Activated CD8-positive, alpha-beta memory T cell treated with anti-CD3 and anti-CD28 coated beads, Interleukin-2, amount 10 ng/mL, durations not matched to agents 7 days and 5 days (primary cell): ENCODE data around the gene WDFY2. TPM values are rescaled to one million over a fixed set of nuclear protein-coding genes. Genes with fewer than 3 reads are reported as not detected.
"Not testable (repeated sequence)": the region's sequence is repeated elsewhere in the genome, so short reads cannot be mapped to it uniquely, and the experiment has no call there.

Experiments
- ATAC-seq: fragments of 150-1000 bp; cut with Tn5 transposase; one replicate; pipeline ENCODE4 v1.10.0; 2021; ENCODE audit warnings: moderate library complexity
- CTCF ChIA-PET: fragments of 350-600 bp; sonication (Branson Sonifier 250); formaldehyde crosslinking; loops from one replicate; lab custom pipeline; 2021; ENCODE audit warnings: antibody characterized with exemption; lab: Charles Lee
- DNase-seq: peaks from one replicate; pipeline ENCODE4 v3.0.0-alpha.2; 2020
- H3K27ac Mint-ChIP-seq: one replicate; pipeline ENCODE4 v1.8.0; 2021; ENCODE audit warnings: mild to moderate bottlenecking, mixed read lengths
- H3K27me3 Mint-ChIP-seq: one replicate; pipeline ENCODE4 v1.8.0; 2021; ENCODE audit warnings: mixed read lengths
- H3K36me3 Mint-ChIP-seq: one replicate; pipeline ENCODE4 v1.8.0; 2021; ENCODE audit warnings: mild to moderate bottlenecking, mixed read lengths
- H3K4me1 Mint-ChIP-seq: one replicate; pipeline ENCODE4 v1.8.0; 2021; ENCODE audit warnings: mixed read lengths
- H3K4me3 Mint-ChIP-seq: one replicate; pipeline ENCODE4 v1.8.0; 2021; ENCODE audit warnings: mild to moderate bottlenecking, moderate library complexity, mixed read lengths
- H3K9me3 Mint-ChIP-seq: one replicate; pipeline ENCODE4 v1.8.0; 2022; ENCODE audit warnings: low read depth, mixed read lengths
- total RNA-seq, 2 experiments: library from RNA; stranded (reverse); gene quantifications; one replicate each; pipeline ENCODE4 v1.2.3, GENCODE V29; 2021

WDFY2 gene
- total RNA-seq, 2 experiments from 2014 or later, result 9.1 to 11.9 TPM

- Mint-ChIP-seq H3K36me3 (peaks cover 1% of the 10 kb centered on the region), H3K27me3 (no peaks in the 10 kb centered on the region), H3K9me3 (no peaks in the 10 kb centered on the region), H3K4me3 (no peak overlapping the region), H3K27ac (no peak overlapping the region), H3K4me1 (peaks cover 11% of the 10 kb centered on the region)
- no peak for ATAC-seq
- no peak for DNase-seq
- CTCF ChIA-PET, result interaction anchor here (0.8 kb wide), 1 partner anchor 219 kb away, joined by 3 read pairs; no protein-coding TSS in a partner anchor
These were observed 3.0 kb upstream of the WDFY2 start for GRCh38 chr13:51581148-51581820.

- Mint-ChIP-seq H3K4me1 (peaks cover 18% of the 10 kb centered on the region), H3K27me3 (no peaks in the 10 kb centered on the region), H3K27ac (peak overlapping the region; percentile 95), H3K9me3 (no peaks in the 10 kb centered on the region), H3K4me3 (peak overlapping the region; percentile 90), H3K36me3 (peaks cover 5% of the 10 kb centered on the region)
- CTCF ChIA-PET, result interaction anchor here (1.1 kb wide), 1 partner anchor 214 kb away, joined by 3 read pairs; no protein-coding TSS in a partner anchor
- DNase-seq (no peak), ATAC-seq (no peak)
These were observed 790 bp upstream of the WDFY2 start for GRCh38 chr13:51583469-51583874.

- Mint-ChIP-seq H3K4me1 (peaks cover 22% of the 10 kb centered on the region), H3K27me3 (no peaks in the 10 kb centered on the region), H3K4me3 (peak overlapping the region; percentile 90), H3K36me3 (peaks cover 3% of the 10 kb centered on the region), H3K9me3 (no peaks in the 10 kb centered on the region), H3K27ac (peak overlapping the region; percentile 95)
- CTCF ChIA-PET, result interaction anchor here (0.6 to 2.5 kb wide), 7 partner anchors 37 to 241 kb away, joined by 3 to 12 read pairs (median 4); partner anchors contain the start of gene INTS6
- DNase-seq (peak; percentile 86), ATAC-seq (peak; percentile 55)
These were observed 740 bp downstream of the WDFY2 start for GRCh38 chr13:51584731-51585672.

GRCh38 chr13:51585696-51586095, 1.4 kb downstream of the WDFY2 start:
- peaks cover 27% of the 10 kb centered on the region for H3K4me1 Mint-ChIP-seq
- H3K4me3 Mint-ChIP-seq, result peak overlapping the region; percentile 90
- ATAC-seq (no peak), DNase-seq (no peak)
- no peaks in the 10 kb centered on the region for H3K9me3 Mint-ChIP-seq
- peak overlapping the region; percentile 95 for H3K27ac Mint-ChIP-seq
- no peaks in the 10 kb centered on the region for H3K27me3 Mint-ChIP-seq
- CTCF ChIA-PET, result interaction anchor here (0.6 to 2.5 kb wide), 7 partner anchors 38 to 240 kb away, joined by 3 to 12 read pairs (median 4); partner anchors contain the start of gene INTS6
- H3K36me3 Mint-ChIP-seq, result peaks cover 3% of the 10 kb centered on the region

GRCh38 chr13:51587372-51587771, 3.1 kb downstream of the WDFY2 start:
- Mint-ChIP-seq H3K27ac (no peak overlapping the region), H3K4me1 (peaks cover 34% of the 10 kb centered on the region), H3K27me3 (no peaks in the 10 kb centered on the region), H3K4me3 (no peak overlapping the region), H3K9me3 (no peaks in the 10 kb centered on the region), H3K36me3 (peaks cover 3% of the 10 kb centered on the region)
- ATAC-seq, result no peak
- no peak for DNase-seq
- CTCF ChIA-PET, result no interaction called here

- H3K27me3 Mint-ChIP-seq, result no peaks in the 10 kb centered on the region
- no peak overlapping the region for H3K4me3 Mint-ChIP-seq
- CTCF ChIA-PET, result no interaction called here
- peaks cover 3% of the 10 kb centered on the region for H3K36me3 Mint-ChIP-seq
- DNase-seq (no peak), ATAC-seq (no peak)
- H3K4me1 Mint-ChIP-seq, result peaks cover 33% of the 10 kb centered on the region
- H3K9me3 Mint-ChIP-seq, result no peaks in the 10 kb centered on the region
- H3K27ac Mint-ChIP-seq, result no peak overlapping the region
These were observed 4.2 kb downstream of the WDFY2 start for GRCh38 chr13:51588406-51588949.

- Mint-ChIP-seq H3K36me3 (peaks cover 3% of the 10 kb centered on the region), H3K4me3 (no peak overlapping the region), H3K4me1 (peaks cover 31% of the 10 kb centered on the region), H3K27ac (no peak overlapping the region), H3K9me3 (no peaks in the 10 kb centered on the region), H3K27me3 (no peaks in the 10 kb centered on the region)
- DNase-seq, result no peak
- CTCF ChIA-PET, result no interaction called here
- no peak for ATAC-seq
These were observed 5.5 kb downstream of the WDFY2 start for GRCh38 chr13:51589793-51590192.

- ATAC-seq (no peak), DNase-seq (no peak)
- Mint-ChIP-seq H3K9me3 (no peaks in the 10 kb centered on the region), H3K4me3 (no peak overlapping the region), H3K27ac (no peak overlapping the region), H3K36me3 (peaks cover 6% of the 10 kb centered on the region), H3K27me3 (no peaks in the 10 kb centered on the region), H3K4me1 (peaks cover 30% of the 10 kb centered on the region)
- CTCF ChIA-PET, result interaction anchor here (0.7 kb wide), 1 partner anchor 208 kb away, joined by 3 read pairs; no protein-coding TSS in a partner anchor
These were observed 6.1 kb downstream of the WDFY2 start for GRCh38 chr13:51590231-51590970.

GRCh38 chr13:51590971-51591627, 6.8 kb downstream of the WDFY2 start:
- ATAC-seq, result no peak
- H3K4me3 Mint-ChIP-seq, result no peak overlapping the region

GRCh38 chr13:51591938-51592337, 7.7 kb downstream of the WDFY2 start:
- ATAC-seq, H3K27me3 Mint-ChIP-seq, H3K27ac Mint-ChIP-seq, H3K36me3 Mint-ChIP-seq, H3K4me3 Mint-ChIP-seq, DNase-seq, H3K9me3 Mint-ChIP-seq, CTCF ChIA-PET: not testable (repeated sequence)
- H3K4me1 Mint-ChIP-seq, result peaks cover 25% of the 10 kb centered on the region

More at GRCh38 chr13:51590971-51591627, 6.8 kb downstream of the WDFY2 start:
- Mint-ChIP-seq H3K27ac (no peak overlapping the region), H3K9me3 (no peaks in the 10 kb centered on the region), H3K36me3 (peaks cover 8% of the 10 kb centered on the region), H3K27me3 (no peaks in the 10 kb centered on the region), H3K4me1 (peaks cover 25% of the 10 kb centered on the region)
- DNase-seq, result no peak
- CTCF ChIA-PET, result interaction anchor here (0.7 kb wide), 1 partner anchor 207 kb away, joined by 3 read pairs; no protein-coding TSS in a partner anchor

GRCh38 chr13:51594432-51594831, 10.2 kb downstream of the WDFY2 start:
- CTCF ChIA-PET, result interaction anchor here (1.4 kb wide), 1 partner anchor 308 kb away, joined by 3 read pairs; no protein-coding TSS in a partner anchor
- H3K4me3 Mint-ChIP-seq, result no peak overlapping the region
- DNase-seq, result no peak
- peaks cover 19% of the 10 kb centered on the region for H3K4me1 Mint-ChIP-seq
- no peak for ATAC-seq
- peaks cover 6% of the 10 kb centered on the region for H3K36me3 Mint-ChIP-seq
- H3K9me3 Mint-ChIP-seq, result no peaks in the 10 kb centered on the region
- H3K27me3 Mint-ChIP-seq, result no peaks in the 10 kb centered on the region
- H3K27ac Mint-ChIP-seq, result no peak overlapping the region

- ATAC-seq (no peak), DNase-seq (no peak)
- CTCF ChIA-PET, result interaction anchor here (0.6 to 1.4 kb wide), 4 partner anchors 18 to 309 kb away, joined by 3 to 4 read pairs (median 3); partner anchors contain the start of gene INTS6
- Mint-ChIP-seq H3K4me3 (no peak overlapping the region), H3K4me1 (peaks cover 21% of the 10 kb centered on the region), H3K9me3 (no peaks in the 10 kb centered on the region), H3K36me3 (peaks cover 6% of the 10 kb centered on the region), H3K27me3 (no peaks in the 10 kb centered on the region), H3K27ac (no peak overlapping the region)
These were observed 11.2 kb downstream of the WDFY2 start for GRCh38 chr13:51595416-51595815.
